NCI-H2107 treated with DMSO at 0.1 percent for 48 hours (cell line): ENCODE data around the gene SUGP2.
"Not testable (repeated sequence)": the region's sequence is repeated elsewhere in the genome, so short reads cannot be mapped to it uniquely, and the experiment has no call there.

ENCODE experiments used
- DNase-seq: peaks from one replicate; lab custom pipeline; 2025; ENCODE audit not compliant: unreplicated experiment; lab: John Stamatoyannopoulos, UW

The SUGP2 gene

GRCh38 chr19:19033176-19033425 is 216 bp downstream of the SUGP2 start:
- DNase-seq = no peak

GRCh38 chr19:19032420-19033175 is 719 bp downstream of the SUGP2 start:
- peak; percentile 88 for DNase-seq

GRCh38 chr19:19031891-19032290 is 1.4 kb downstream of the SUGP2 start:
- DNase-seq = no peak

- no peak for DNase-seq
These were observed 4.8 kb downstream of the SUGP2 start for GRCh38 chr19:19028526-19028925.

DNA sequence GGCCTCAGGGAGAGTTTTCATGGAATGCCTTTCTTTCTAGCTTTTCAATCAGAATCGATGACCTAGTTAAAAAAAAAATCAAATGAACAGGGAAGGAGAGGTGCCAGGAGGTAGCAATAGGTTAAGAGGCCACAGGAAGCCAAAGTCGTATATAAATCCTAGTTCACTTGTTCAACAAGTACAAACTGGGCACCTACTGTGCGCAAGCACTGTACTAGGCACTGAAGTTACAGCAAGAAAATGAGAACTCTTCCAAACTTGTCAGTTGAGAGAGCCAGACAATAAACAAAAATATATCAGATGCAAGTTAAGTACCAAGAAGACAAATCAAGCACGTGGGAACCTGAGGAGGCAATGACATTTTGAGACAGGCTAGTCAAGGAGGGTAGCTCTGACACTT is 6.1 kb downstream of the SUGP2 start:
- no peak for DNase-seq

DNA sequence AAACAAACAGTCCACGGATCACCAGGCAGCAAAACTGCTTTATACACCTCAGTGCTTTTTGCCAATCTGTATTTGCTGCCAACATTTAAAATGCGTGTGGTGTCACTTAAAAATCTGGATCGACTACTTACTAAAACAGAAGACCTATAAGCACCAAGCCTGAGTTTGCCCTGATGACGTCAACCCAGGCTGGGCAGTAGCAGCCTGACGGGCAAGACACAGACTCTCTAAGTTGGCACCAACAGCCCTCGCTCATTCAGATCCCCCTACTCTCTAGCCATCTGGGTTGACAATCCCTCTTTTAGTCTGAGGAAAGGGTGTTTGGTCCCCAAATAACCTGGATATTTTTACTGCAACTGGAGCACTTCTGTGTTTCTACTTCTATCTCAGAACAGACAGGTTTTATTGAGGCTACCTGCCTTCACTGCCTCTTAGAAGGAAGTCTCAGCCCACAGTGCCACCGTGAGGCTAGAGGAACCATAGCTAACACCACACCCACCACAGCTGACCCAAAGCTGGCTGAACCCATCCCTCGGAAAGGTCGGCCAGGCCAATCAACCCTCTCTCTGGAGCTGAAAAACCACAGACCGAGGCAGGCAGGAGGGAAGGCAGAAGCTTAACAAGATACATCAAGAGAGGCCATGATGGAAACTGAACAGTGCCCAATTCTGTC is 6.9 kb downstream of the SUGP2 start:
- no peak for DNase-seq

DNA sequence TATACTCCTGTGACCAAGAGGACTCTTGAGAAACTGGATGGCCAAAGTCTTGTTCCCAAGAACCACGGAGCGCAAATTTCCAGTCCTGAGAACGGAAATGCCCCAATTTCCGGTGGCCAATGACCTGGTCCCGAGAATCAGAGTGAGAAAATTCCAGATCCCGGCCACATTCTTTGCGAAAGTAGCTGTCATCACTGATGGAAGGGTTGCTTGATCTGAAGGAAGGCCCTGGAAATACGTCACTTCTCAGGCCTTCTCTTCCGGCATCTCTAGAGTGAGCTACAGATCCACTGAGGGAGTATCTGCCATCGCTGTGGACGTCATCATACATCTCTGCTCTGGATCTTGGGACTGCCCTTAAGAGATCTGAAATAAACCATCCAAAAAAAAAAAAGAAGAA is 7.5 kb downstream of the SUGP2 start:
- no peak for DNase-seq

DNA sequence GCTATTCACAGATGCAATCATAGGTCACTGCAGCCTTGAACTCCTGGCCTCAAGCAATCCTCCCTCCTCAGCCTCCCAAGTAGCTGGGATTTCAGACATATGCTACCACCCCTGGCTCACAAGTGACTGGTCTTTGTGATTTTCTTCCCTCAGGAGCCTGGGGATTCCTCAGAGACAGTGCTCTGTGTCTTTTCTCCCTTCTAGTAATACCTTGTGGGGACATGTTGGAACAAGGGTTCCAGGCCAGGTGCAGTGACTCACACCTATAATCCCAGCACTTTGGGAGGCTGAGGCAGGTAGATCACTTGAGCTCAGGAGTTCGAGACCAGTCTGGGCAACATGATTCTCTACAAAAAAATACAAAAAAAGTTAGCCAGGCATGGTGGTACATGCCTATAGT is 9.9 kb downstream of the SUGP2 start:
- not testable (repeated sequence) for DNase-seq

- DNase-seq = no peak
These were observed 10.8 kb downstream of the SUGP2 start for GRCh38 chr19:19022380-19022961.

GRCh38 chr19:19021115-19021514 is 12.2 kb downstream of the SUGP2 start:
- no peak for DNase-seq

DNA sequence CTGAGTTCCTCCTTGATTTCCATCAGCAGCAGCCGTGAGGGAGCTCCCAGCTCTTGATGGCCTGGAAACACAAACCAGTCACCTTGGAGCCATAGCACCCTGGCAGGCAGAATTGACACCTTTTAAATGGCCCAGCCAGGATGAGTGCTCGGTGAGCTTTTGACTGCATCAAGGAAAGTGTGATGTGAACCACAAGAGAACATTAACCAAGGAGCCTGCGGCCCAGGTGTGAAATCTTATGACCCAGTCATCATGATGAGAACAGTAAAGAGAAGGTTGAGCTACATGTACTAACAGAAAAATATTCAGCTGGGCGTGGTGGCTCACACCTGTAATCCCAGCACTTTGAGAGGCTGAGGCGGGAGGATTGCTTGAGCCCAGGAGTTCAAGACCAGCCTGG is 22.8 kb downstream of the SUGP2 start:
- no peak for DNase-seq

GRCh38 chr19:19009951-19010350 is 23.4 kb downstream of the SUGP2 start:
- DNase-seq = no peak

- no peak for DNase-seq
These were observed 27.1 kb downstream of the SUGP2 start for GRCh38 chr19:19006213-19006612.

DNA sequence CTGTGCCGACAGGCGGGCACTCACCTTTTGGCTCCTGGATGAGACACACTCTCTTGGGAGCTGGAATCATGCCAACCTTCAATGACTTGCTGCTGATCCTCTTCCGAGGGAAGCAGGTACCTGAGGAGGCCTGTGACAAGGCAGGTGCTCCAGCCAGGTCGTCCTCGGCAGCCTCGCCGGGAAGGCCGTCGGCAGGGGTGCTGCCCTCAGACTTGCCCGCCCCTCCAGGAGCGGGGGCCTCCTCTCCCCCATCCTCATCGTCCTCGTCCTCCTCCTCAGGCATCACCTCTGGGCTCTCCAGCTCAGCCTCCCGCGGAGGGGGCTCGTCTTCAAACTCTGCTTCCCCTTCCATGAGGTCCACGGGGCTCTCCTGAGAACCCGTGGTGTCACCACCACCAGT is 29.2 kb downstream of the SUGP2 start:
- no peak for DNase-seq

DNA sequence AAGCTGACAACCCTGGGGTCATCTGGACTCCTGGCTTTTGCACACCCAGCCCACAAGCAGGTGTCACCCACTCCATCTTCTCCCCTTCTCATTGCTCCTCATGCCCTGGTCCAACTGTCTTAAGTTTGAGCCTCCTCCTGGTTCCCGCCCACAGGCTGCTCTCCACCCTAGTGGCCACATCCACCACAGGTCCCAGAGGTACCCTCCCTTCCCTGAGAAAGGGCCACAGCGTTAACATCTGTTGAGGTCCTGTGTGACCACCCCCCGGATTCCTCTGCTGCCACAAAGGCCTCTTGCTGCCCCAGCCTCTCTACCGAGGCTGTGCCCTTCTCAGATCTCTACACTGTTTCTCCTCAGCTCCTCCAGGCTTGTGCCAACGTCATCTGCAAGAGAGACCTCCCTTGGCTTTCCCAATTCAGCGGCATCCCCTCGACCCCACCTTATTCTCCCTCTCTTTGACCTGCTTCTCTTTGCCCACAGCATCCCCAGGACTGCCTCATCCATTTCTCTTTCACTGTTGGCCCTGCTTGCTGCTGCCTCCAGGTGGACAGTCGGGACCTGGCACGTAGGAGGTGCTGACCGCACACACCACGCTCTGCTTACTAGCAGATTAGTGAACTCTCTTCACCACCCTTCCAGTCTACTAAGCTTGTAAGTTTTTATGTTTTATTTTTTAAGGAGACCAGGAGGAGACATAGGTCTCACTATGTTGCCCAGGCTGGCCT is 33.3 kb downstream of the SUGP2 start:
- DNase-seq = no peak

DNA sequence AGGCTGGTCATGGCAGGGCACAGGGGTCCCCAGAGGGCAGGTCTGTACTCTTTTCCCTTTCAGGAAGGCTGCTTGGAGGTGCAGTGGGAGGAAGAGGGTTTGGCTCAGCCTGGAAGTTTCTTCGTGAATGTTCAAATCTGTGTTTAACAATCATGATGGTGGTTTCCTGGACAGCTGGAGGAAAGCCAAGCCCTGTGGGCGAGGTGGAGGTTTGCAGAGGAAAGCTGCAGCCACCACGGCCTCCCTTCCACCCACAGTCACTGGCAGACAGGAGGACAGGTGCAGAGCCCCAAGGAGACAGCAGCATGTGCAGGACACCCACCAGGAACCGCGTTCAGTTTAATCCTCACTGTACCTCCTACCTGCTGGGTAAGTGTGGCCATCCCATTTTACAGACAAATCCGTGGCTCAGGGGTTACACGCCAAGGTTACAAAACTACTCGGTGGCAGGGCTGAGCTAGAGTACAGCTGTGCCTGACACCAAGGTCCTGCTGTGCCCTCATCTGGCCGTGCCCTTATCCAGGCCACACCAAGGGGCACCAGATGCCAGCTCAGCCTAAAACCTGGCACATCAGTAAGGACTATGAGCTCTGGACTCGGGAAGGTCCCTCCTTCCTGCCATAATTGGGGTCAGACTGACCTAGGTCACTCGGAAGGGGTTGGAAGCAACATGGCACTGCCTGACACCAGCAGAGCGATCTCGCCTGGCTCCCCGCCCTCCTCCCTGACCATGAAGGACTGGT is 34.1 kb downstream of the SUGP2 start:
- no peak for DNase-seq

GRCh38 chr19:18998276-18998675 is 35.0 kb downstream of the SUGP2 start:
- no peak for DNase-seq

DNA sequence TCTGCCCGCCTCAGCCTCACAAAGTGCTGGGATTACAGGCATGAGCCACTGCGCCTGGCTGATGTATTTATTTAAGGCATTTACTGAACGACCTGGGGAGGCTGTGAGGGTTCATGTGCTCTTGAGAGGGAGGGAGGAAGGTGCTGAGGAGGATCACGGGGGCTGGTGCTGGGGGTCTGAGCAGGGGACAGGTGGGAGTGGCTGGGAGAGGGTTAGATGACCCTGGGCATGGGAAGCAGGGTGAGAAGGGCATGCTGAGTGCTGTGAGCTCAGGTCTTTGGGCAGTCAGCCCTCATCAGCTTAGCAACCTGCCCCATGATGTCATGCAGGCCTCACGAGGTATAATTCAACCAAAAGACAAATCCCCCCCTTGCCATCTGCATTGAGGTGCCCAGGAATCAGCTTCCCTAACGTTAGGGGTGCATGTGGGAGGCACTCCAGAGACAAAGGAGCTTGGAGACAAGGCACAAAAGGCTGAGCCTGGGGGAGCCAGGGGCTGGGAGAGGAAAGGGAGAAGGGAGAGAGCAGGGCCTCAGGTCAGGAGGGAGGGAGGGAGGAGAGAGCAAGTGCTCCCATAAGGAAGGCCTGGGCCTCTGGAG is 36.4 kb downstream of the SUGP2 start:
- no peak for DNase-seq

- DNase-seq = no peak
These were observed 37.0 kb downstream of the SUGP2 start for GRCh38 chr19:18996351-18996750.

- no peak for DNase-seq
These were observed 37.5 kb downstream of the SUGP2 start for GRCh38 chr19:18995804-18996241.

DNA sequence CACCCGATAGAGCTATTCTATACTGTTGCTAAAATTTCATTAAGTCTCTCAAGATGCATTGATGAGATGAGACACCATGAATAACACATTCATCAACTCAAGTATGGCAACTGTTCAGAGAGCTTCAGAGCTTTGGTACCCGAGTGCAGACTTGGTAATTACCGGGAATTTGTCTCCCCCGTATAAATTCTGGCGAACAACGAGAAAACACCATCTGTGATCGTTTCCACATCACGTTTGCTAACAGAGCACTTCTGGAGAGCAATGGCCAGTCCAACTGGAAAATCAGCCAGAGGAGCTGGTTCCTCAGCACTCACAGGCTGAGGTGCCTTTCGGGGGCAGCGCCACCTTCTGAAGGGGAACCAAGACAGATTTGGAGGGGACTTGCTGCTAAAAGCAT is 40.2 kb downstream of the SUGP2 start:
- no peak for DNase-seq
